Activated CD4-positive, alpha-beta T cell treated with anti-CD3 and anti-CD28 coated beads for 1 hour (primary cell): ENCODE measurements around the gene OGFOD2.
"Not testable (repeated sequence)": the region's sequence is repeated elsewhere in the genome, so short reads cannot be mapped to it uniquely, and the experiment has no call there.

Experiments
- DNase-seq: peaks from one replicate; pipeline ENCODE4 v3.0.0-alpha.2; 2020

OGFOD2 gene

GRCh38 chr12:123006977-123007376 lies 31.9 kb downstream of the OGFOD2 start:
- no peak for DNase-seq

DNA sequence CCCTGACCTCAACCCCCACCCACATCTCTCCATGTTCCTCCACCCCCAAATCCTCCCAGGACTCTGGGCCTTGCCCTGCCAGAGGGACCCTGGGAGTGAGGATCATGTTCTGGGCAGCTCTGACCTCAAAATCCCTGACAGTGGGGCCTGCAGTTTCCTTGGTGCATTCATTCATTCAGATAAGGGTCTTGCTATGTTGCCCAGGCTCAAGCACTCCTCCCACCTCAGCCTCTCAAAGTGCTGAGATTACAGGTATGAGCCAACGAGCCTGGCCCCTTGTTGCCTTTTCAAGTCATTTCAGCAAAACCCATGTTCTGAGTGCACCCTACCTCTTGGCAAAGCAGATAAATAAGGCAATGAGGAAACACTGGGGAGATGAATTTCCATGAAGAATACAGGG lies 35.1 kb downstream of the OGFOD2 start:
- no peak for DNase-seq

- DNase-seq: no peak
These were observed 35.6 kb downstream of the OGFOD2 start for GRCh38 chr12:123010681-123011080.

GRCh38 chr12:123011701-123012100 lies 36.7 kb downstream of the OGFOD2 start:
- DNase-seq: no peak

DNA sequence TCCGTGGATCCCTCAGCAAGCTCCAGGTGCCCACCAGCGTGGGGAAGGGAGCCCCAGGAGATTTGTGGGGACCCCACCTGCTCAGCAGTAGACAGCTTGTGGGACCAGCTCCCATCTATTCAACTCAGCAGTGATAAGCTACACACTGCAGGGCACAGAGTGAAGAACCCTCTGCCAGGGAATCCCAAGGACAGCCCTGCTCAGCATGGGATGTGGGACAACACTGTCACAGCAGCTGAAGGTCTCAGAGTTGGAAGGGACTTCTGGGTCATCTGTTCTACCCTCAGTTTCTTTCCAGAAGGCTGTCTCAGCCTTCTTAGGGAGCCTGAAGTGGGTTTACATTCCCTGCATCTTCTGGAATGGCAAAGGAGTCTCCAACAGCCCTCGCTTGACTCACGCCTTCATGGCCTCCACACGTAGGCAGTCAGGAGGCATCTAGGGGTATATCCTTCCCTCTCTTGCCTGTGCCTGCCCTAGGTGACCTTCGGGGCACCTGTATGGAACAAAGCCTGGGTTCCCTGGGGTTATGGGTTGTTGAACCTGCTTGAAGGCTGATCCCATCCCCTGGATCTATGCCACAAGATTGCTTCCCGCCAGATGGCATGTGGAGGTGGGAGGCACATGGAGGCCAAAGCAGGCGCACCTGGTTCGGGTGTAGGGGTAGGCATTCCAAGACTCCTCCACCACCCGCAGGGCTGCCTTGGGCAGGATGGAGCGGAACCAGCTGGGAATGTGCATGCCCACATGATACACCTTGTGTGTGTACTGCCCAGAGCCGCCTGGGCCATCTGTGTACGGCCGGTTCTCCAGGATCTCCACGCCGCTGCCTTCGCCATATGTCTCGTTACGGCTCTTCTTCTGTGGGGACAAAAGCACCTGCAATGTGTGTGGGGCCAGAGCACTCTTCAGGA lies 38.4 kb downstream of the OGFOD2 start:
- DNase-seq: no peak

DNA sequence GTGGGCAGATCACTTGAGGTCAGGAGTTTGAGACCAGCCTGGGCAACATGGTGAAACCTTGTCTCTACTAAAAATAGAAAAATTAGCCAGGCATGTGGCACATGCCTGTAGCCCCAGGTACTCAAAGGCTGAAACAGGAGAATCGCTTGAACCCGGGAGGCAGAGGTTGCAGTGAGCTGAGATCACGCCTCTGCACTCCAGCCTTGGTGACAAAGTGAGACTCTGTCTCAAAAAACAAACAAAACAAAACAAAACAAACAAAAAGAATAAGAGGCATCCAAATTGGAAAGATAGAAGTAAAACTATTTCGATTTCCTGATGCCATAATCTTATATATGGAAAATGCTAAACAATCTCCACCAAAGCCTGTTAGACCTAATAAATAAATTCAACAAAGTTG lies 39.4 kb downstream of the OGFOD2 start:
- DNase-seq: not testable (repeated sequence)

- no peak for DNase-seq
These were observed 42.7 kb downstream of the OGFOD2 start for GRCh38 chr12:123017753-123018152.

DNA sequence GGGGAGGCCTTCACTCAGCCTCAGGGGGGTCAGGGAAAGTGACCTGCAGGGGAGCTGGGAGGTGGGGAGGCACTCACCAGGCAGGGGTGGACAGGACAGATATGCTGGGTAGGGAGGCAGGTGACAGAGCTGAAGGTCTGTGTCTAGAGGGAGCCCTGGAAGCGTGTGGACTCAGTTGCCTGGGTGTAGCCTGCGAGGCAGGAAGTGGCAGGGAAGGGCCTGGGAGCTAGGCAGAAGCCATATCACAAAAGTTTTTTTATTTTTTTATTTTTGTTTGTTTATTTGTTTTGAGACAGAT lies 44.7 kb downstream of the OGFOD2 start:
- no peak for DNase-seq

DNA sequence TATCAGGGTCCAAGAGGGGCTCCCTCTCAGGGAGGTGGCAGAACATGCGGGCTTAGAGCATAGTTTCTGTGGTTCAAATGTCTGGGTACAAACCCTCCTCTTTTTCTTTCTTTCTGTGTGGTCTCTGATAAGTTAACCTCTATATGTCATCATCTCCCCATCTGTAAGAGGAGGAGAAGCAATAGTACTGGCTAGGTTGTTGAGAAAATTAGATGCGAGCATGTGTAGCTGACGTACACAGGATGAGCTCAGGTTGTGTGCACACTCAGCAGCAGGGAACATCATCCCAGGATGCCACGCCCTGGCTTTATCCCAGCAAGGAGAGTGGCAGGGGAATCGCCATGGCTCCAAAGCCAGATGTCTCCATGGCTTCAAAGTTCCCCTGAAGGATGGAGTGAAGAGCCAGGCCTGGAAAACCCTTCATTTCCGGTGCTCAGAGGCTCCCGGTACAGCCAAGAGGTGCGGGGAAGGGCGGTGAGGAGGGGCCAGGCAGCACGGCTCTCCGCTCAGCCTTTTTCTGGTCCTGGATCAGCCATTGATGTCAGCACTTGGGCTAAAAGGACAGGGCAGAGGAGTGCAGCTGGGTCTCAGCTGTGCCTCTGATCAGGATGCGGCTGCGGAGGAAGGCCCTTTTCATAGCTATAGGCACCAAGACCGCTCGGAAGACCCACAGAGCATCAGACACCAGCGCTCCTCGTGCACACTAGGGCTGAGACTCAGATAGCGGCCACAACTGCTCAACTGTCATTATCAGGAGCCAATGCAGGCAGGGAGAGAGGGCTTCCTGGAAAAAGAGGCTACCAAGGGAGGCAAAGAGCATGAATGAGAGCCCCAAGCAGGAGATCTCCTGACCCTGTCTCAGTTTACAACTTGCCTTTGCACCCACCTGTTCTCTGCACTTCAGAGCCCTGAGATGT lies 46.9 kb downstream of the OGFOD2 start:
- DNase-seq: no peak

- no peak for DNase-seq
These were observed 47.8 kb downstream of the OGFOD2 start for GRCh38 chr12:123022846-123023245.

- DNase-seq: no peak
These were observed 49.9 kb downstream of the OGFOD2 start for GRCh38 chr12:123024819-123025391.

DNA sequence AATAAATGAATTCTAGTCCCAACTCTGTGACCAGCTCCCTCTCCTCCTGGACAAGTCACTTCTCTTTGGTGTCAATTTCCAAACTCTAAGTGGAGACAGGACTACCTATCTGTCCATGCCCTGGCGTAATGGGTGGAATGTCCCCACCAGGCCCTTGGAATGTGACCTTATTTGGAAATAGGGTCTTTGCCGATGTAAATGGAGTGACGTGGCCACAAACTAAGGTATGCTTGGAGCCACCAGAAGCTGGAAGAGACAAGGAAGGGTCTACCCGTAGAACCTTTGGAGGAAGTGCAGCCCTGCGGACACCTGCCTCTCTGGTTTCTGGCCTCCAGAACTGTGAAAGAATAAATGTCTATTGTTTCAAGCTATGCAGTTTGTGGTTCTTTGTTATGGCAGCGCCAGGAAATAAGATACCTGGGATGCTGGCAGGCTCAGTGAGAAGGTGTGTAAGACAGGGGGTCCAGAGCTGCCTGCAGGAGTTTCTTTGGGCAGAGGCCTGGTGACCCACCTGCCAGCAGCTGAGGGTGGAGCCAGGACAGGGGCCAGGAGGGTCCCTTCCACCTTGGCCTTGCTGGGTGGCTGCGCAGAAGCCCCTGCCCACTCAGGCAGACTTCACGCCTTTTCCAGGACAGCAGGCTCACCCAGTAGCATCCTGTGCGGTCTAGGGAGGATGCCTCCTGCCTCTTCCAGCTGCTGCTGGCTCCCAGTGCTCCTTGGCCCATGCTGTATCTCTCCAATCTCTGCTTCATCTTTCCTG lies 51.2 kb downstream of the OGFOD2 start:
- DNase-seq: no peak

DNA sequence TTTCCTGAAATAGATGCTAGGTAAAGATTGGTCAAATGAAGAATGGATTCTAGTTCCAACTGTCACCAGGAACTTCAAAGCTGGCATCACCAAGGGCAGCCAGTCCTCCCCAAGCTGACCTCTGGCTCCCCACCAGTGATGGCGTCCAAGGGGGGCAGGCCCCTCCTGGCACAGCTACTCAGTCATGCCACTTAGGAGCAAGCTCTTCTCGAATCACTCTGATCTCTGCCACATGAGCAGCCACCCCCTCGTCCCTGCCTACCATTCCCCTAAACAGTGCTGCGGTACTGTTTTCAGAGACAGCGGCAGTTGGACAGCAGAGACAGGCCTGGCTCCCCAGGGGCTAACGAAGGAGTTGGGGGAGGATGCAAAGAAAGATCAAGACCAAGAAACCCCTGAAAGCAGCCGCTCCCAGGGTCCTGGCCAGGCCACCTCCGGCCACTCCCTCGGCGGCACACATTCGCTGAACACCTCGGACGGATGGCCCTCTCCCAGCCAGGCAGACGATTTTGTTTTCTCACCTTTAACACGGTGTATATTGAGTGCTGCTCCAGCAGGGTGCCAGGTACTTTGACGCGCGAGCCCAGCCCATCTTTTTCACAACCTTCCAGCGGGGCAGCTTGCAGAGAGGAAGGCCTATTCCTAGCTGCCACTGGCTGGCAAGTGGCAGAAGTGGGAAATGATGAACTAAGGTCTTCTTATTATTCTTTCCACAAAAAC lies 52.8 kb downstream of the OGFOD2 start:
- no peak for DNase-seq

GRCh38 chr12:123028475-123028874 lies 53.4 kb downstream of the OGFOD2 start:
- DNase-seq: no peak

DNA sequence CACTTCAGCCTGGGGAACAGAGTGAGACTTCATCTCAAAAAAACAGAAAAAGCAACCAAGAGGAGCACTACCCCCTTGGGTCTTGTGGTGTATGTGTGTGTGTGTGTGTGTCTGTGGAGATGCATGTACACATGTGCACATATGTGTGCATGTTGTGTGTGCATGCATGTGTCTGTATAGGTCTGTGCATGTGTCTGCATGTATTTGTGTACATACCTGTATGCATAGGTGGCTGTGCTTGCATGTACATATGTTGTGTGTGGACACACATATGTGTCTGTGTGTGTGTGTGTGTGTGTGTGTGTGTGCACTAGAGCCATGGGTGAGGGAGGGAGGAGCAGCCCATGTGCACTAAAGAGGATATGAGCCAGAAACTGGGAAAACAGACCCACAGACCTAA lies 54.5 kb downstream of the OGFOD2 start:
- no peak for DNase-seq
